ENCODE results near the gene ZP3. TPM values are rescaled to one million over a fixed set of nuclear protein-coding genes. Genes with fewer than 3 reads are reported as not detected.
"Not testable (repeated sequence)": the region's sequence is repeated elsewhere in the genome, so short reads cannot be mapped to it uniquely, and the experiment has no call there.

ZP3 gene
- total and polyA plus RNA-seq, 7 donors = 0.23 to 12.3 (median 0.74) TPM; not detected in 1

- no peaks in the 10 kb centered on the region for H3K36me3 ChIP-seq (ENCODE audit: insufficient read depth in 1 of 2, low read depth in 1 of 2)
- intact Hi-C loops (cut with DNase I) = no loop called here
- no peak for TF ChIP-seq CTCF (IDR thresholded peaks at IDR 0.05)
- DNase-seq = no peak
- peak overlapping the region; percentile 87 for H3K4me3 ChIP-seq
- ATAC-seq = peak in 1 of 4 donors; percentile 9
- H3K9me3 ChIP-seq = no peaks in the 10 kb centered on the region
- peak overlapping the region; percentile 96 for H3K27ac ChIP-seq
- 40 to 41% (median 41%) methylated on average over 12 of the region's 12 CpGs for WGBS, 3 donors
- H3K27me3 ChIP-seq (ENCODE audit: insufficient read depth in 3 of 3, low read length in 2 of 3) = no peaks in the 10 kb centered on the region
- peaks cover 15% of the 10 kb centered on the region for H3K4me1 ChIP-seq
Observed at GRCh38 chr7:76392531-76393115, 32.1 kb upstream of the ZP3 start.

- H3K36me3 ChIP-seq (ENCODE audit: insufficient read depth in 1 of 2, low read depth in 1 of 2) = no peaks in the 10 kb centered on the region
- no peaks in the 10 kb centered on the region for H3K9me3 ChIP-seq
- H3K4me3 ChIP-seq = peak overlapping the region; percentile 87
- intact Hi-C loops (cut with DNase I) = no loop called here
- peak overlapping the region; percentile 96 for H3K27ac ChIP-seq
- DNase-seq (peak; percentile 94 to 98), ATAC-seq (peak; percentile 93 to 94 (median 94))
- WGBS, 3 donors = 2 to 7% (median 3%) methylated on average over 65 to 99 of the region's 99 CpGs
- H3K27me3 ChIP-seq (ENCODE audit: insufficient read depth in 3 of 3, low read length in 2 of 3) = no peaks in the 10 kb centered on the region
- no peak for TF ChIP-seq CTCF (IDR thresholded peaks at IDR 0.05)
- H3K4me1 ChIP-seq = peaks cover 15% of the 10 kb centered on the region
Observed at GRCh38 chr7:76393116-76394031, 31.4 kb upstream of the ZP3 start.

- H3K4me1 ChIP-seq = peaks cover 5% of the 10 kb centered on the region
- 88 to 98% (median 92%) methylated on average over 9 of the region's 9 CpGs for WGBS, 3 donors
- no peak overlapping the region for H3K4me3 ChIP-seq
- ATAC-seq (no peak), DNase-seq (no peak)
- no peak for TF ChIP-seq CTCF (IDR thresholded peaks at IDR 0.05)
- H3K36me3 ChIP-seq (ENCODE audit: insufficient read depth in 1 of 2, low read depth in 1 of 2) = no peaks in the 10 kb centered on the region
- no peak overlapping the region for H3K27ac ChIP-seq
- H3K9me3 ChIP-seq = no peaks in the 10 kb centered on the region
- intact Hi-C loops (cut with DNase I) = no loop called here
- H3K27me3 ChIP-seq (ENCODE audit: insufficient read depth in 3 of 3, low read length in 2 of 3) = no peaks in the 10 kb centered on the region
Observed at GRCh38 chr7:76394957-76395356, 29.8 kb upstream of the ZP3 start.

- H3K27ac ChIP-seq; H3K27me3 ChIP-seq (ENCODE audit: insufficient read depth in 3 of 3, low read length in 2 of 3); H3K4me3 ChIP-seq; H3K9me3 ChIP-seq; H3K4me1 ChIP-seq; intact Hi-C loops (cut with DNase I); DNase-seq; H3K36me3 ChIP-seq (ENCODE audit: insufficient read depth in 1 of 2, low read depth in 1 of 2); ATAC-seq: not testable (repeated sequence)
- 80 to 88% (median 85%) methylated on average over 11 of the region's 11 CpGs for WGBS, 3 donors
Observed at GRCh38 chr7:76395605-76395964, 29.2 kb upstream of the ZP3 start.

- DNase-seq (no peak), ATAC-seq (no peak)
- intact Hi-C loops (cut with DNase I) = no loop called here
- Histone ChIP-seq H3K36me3 (ENCODE audit: insufficient read depth in 1 of 2, low read depth in 1 of 2) (no peaks in the 10 kb centered on the region), H3K4me1 (peaks cover 5% of the 10 kb centered on the region), H3K27me3 (ENCODE audit: insufficient read depth in 3 of 3, low read length in 2 of 3) (no peaks in the 10 kb centered on the region), H3K4me3 (no peak overlapping the region), H3K9me3 (no peaks in the 10 kb centered on the region), H3K27ac (no peak overlapping the region)
- WGBS, 3 donors = 52 to 60% (median 54%) methylated on average over 13 of the region's 13 CpGs
- no peak for TF ChIP-seq CTCF (IDR thresholded peaks at IDR 0.05)
Observed at GRCh38 chr7:76395965-76396726, 28.6 kb upstream of the ZP3 start.
